Measurements from ENCODE around the gene RNF207. TPM values are rescaled to one million over a fixed set of nuclear protein-coding genes. Genes with fewer than 3 reads are reported as not detected.
A peak's percentile ranks its signal among the peaks of the same experiment; 100 is the strongest.

Gene RNF207
- total and polyA plus RNA-seq, 3 experiments from 2014 or later: 0.22 to 12.8 (median 10.8) TPM

DNA sequence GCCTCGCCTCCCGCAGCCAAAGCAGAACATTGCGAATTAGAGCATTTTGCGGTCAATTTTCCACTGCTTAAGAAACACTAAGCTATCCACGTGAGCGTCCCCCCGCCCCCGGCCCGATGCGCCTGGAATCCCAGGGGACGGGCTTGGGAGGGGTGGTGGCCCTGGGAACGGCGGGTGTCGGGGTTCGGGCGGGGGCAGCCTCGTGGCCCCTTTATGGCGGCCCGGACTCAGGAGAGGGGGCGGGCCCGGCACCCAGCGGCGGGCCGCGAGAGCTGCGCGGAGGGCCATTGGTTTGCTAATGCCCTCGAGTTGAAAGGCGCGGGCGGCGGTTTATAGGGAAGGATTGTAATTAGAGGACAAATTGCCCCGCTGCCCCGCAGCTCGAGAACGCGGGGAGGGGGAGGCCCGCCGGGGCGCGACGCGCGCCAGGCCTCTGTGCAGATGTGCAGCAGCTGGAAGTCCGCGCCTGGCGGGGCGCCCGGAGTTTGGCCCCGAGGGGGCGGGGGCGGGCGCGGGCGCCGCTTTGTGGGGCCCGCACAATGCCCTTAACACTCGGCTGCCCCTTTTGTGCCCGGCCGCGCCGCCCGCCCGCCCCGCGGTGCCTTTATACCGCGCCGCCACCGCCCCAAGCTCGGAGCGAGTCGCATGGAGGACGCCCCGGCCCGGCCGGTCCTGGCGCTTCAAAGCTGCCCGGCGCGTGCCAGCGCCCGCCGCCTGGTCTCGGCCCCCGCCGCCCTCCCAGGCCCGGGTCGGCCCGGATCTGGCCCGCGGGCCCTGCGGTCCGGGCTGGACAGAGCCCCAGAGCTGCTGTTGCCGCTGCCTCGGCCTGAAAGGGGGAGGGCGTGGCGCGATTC, 36.2 kb downstream of the RNF207 start:
- H3K4me1 ChIP-seq (ENCODE audit: insufficient read depth, low read length): peaks cover 20% of the 10 kb centered on the region
- H3K27me3 ChIP-seq (ENCODE audit: insufficient read depth, low read length, poor library complexity, severe bottlenecking): peaks cover 50% of the 10 kb centered on the region
- no peaks in the 10 kb centered on the region for H3K9me3 ChIP-seq (ENCODE audit: low read length)
- Mint-ChIP-seq H3K4me1 (peaks cover 8 to 23% (median 11%) of the 10 kb centered on the region in 3 donors), H3K27ac (no peak overlapping the region), H3K9me3 (no peaks in the 10 kb centered on the region), H3K36me3 (no peaks in the 10 kb centered on the region), H3K27me3 (peaks cover 46 to 57% of the 10 kb centered on the region in 2 donors), H3K4me3 (no peak overlapping the region)
- H3K4me3 ChIP-seq (ENCODE audit: low read length): no peak overlapping the region
- DNase-seq: no peak
- H3K27ac ChIP-seq (ENCODE audit: low read depth, low read length): no peak overlapping the region
- ChIA-PET CTCF (interaction anchor here (1.2 to 1.3 kb wide), 3 partner anchors 19 to 107 kb away, joined by 3 read pairs; no protein-coding TSS in a partner anchor), POLR2A (no interaction called here)
- H3K36me3 ChIP-seq (ENCODE audit: insufficient read depth, low read length): no peaks in the 10 kb centered on the region

DNA sequence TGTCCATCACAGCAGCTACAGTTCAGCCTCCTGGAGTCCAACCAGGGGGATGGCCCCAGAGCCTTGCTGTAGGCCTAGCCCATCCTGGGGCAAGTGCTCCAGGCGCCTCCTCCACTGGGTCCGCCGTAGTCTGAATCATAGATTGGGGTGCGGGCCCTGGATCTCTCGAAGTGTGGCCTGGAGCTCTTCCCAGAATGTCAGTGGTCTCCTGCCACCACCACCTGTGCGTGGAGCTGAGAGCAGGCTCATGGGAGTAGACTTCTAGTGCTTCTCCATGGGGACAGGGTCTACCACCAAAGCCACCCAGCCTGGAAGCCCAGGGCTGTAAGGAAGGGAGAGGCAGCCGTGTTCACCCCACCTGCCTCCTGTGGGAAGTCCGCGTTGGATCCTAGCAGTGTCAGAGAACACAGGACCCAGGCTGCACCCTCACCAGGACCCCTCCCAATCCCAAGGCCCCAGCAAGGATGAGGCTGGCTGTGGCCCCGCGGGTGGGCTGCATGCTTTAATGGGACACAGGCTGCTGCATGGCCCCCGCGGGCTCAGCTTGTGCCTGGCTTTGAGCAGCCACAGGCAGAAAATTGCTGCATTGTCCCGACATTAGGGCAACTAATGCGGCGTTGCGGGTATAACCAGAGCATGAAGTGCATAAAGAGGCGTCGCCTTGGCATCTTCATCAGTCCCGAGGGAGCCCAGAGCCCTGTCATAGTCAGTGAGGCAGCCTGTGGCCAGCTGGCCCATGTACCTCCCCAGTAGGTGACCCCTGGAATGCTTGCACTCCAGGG, 37.3 kb downstream of the RNF207 start:
- ChIA-PET CTCF (interaction anchor here (1.2 to 1.3 kb wide), 3 partner anchors 18 to 105 kb away, joined by 3 read pairs; no protein-coding TSS in a partner anchor), POLR2A (no interaction called here)
- Mint-ChIP-seq H3K4me3 (no peak overlapping the region), H3K36me3 (no peaks in the 10 kb centered on the region), H3K9me3 (no peaks in the 10 kb centered on the region), H3K27ac (no peak overlapping the region), H3K27me3 (peaks cover 53 to 67% of the 10 kb centered on the region in 2 donors), H3K4me1 (peaks cover 8 to 26% (median 11%) of the 10 kb centered on the region in 3 donors)
- Histone ChIP-seq H3K4me1 (ENCODE audit: insufficient read depth, low read length) (peaks cover 20% of the 10 kb centered on the region), H3K9me3 (ENCODE audit: low read length) (no peaks in the 10 kb centered on the region), H3K27me3 (ENCODE audit: insufficient read depth, low read length, poor library complexity, severe bottlenecking) (peaks cover 59% of the 10 kb centered on the region), H3K4me3 (ENCODE audit: low read length) (no peak overlapping the region), H3K27ac (ENCODE audit: low read depth, low read length) (no peak overlapping the region), H3K36me3 (ENCODE audit: insufficient read depth, low read length) (no peaks in the 10 kb centered on the region)
- no peak for DNase-seq

DNA sequence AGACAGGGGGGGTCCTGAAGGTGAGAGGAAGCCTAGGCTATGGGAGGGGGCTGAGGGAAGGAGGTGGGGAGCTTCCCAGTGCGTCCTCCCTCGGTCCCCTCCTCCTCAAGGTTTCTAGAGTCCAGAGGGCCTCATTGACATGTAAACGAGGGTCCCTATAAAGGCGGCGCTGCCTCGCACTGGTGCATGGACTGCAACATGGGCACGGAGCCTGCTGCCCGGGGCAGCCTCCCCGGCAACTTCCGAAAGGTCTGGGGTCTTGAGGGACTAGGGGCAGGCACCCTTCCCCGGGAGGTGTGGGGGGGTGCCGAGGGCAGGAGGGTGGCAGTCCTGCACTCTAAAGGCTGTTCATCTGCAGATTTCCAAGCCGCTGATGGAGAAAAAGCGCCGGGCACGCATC, 38.1 kb downstream of the RNF207 start, which contains the start of gene HES3:
Gene HES3 (plus strand): TSS at position 187 of the 400 bp plus-strand sequence. CDS start 187 bp downstream, at position 374.
- Mint-ChIP-seq H3K9me3 (no peaks in the 10 kb centered on the region), H3K27me3 (peaks cover 54 to 67% of the 10 kb centered on the region in 2 donors), H3K4me1 (peaks cover 8 to 26% (median 11%) of the 10 kb centered on the region in 3 donors), H3K27ac (peak within 1 kb of the TSS in 1 of 8 donors; percentile 84), H3K4me3 (peak within 1 kb of the TSS in 1 of 7 donors; percentile 66), H3K36me3 (no peaks in the 10 kb centered on the region)
- H3K36me3 ChIP-seq (ENCODE audit: insufficient read depth, low read length): no peaks in the 10 kb centered on the region
- peaks cover 20% of the 10 kb centered on the region for H3K4me1 ChIP-seq (ENCODE audit: insufficient read depth, low read length)
- DNase-seq: no peak
- peaks cover 64% of the 10 kb centered on the region for H3K27me3 ChIP-seq (ENCODE audit: insufficient read depth, low read length, poor library complexity, severe bottlenecking)
- H3K9me3 ChIP-seq (ENCODE audit: low read length): no peaks in the 10 kb centered on the region
- POLR2A ChIA-PET: no interaction called here
- no peak within 1 kb of the TSS for H3K4me3 ChIP-seq (ENCODE audit: low read length)
- CTCF ChIA-PET: interaction anchor here (1.1 kb wide), 1 partner anchor 176 kb away, joined by 3 read pairs; the partner anchor contains the start of gene HES2
- no peak within 1 kb of the TSS for H3K27ac ChIP-seq (ENCODE audit: low read depth, low read length)

DNA sequence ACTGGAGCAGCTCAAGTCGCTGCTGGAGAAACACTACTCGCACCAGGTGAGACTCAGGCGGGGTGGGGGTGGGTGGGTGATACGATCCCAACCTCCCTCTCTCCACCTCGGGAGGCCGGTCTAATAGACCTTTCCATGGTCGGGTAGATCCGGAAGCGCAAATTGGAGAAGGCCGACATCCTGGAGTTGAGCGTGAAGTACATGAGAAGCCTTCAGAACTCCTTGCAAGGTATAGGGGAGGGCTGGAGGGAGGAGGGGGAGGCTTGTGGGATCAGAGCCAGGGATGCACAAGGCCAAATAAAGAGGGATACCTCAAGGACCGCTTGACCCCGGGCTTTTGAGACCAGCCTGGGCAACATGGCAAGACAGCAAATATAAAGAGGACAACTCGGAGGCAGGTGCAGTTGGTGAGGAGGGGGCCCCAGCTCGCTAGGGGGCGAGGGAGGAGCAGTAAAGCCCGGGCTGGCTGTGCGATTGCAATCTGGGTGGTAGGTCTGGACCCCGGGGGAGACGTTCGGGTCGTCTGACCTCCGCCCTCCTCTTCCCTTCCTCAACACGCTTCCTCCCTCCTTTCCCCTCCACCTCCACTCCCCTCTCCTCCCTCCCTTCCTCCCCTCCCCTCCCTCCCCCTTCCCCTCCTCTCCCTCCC, 38.6 kb downstream of the RNF207 start:
- POLR2A ChIA-PET: no interaction called here

DNA sequence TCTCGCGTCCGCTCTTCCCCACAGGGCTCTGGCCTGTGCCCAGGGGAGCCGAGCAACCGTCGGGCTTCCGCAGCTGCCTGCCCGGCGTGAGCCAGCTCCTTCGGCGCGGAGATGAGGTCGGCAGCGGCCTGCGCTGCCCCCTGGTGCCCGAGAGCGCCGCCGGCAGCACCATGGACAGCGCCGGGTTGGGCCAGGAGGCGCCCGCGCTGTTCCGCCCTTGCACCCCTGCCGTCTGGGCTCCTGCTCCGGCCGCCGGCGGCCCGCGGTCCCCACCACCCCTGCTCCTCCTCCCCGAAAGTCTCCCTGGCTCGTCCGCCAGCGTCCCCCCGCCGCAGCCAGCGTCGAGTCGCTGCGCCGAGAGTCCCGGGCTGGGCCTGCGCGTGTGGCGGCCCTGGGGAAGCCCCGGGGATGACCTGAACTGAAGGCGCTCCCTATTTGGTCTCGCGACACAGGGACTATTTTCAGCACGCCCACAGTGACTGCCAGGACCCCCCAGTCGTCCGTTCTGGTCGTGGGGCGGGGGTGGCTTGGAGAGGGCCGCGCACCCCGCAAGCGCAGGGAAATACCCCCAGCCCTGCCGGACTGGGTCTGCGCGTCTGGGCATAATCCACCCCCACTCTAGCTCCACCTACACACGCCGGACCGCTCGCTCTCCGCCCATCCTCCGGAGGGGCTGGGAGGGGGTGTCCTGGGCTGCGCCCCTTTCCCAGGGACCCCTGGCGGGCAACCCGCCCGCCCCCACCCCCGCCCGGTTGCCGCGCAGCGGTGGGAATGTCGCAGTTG, 39.4 kb downstream of the RNF207 start:
- H3K27me3 ChIP-seq (ENCODE audit: insufficient read depth, low read length, poor library complexity, severe bottlenecking): peaks cover 62% of the 10 kb centered on the region
- H3K27ac ChIP-seq (ENCODE audit: low read depth, low read length): no peak overlapping the region
- CTCF ChIA-PET: interaction anchor here (0.6 to 4.8 kb wide), 17 partner anchors 9 to 735 kb away, joined by 3 to 63 read pairs (median 4); partner anchors contain the start of genes HES2, ICMT and KCNAB2
- POLR2A ChIA-PET: no interaction called here
- H3K36me3 ChIP-seq (ENCODE audit: insufficient read depth, low read length): no peaks in the 10 kb centered on the region
- DNase-seq: peak; percentile 70 to 85 (median 72)
- H3K27me3 Mint-ChIP-seq: peaks cover 49 to 61% of the 10 kb centered on the region in 2 donors
- no peaks in the 10 kb centered on the region for H3K36me3 Mint-ChIP-seq
- H3K9me3 Mint-ChIP-seq: no peaks in the 10 kb centered on the region
- H3K4me1 Mint-ChIP-seq: peaks cover 8 to 29% (median 11%) of the 10 kb centered on the region in 3 donors
- H3K4me3 ChIP-seq (ENCODE audit: low read length): peak overlapping the region; percentile 19
- peaks cover 20% of the 10 kb centered on the region for H3K4me1 ChIP-seq (ENCODE audit: insufficient read depth, low read length)
- H3K9me3 ChIP-seq (ENCODE audit: low read length): no peaks in the 10 kb centered on the region
- no peak overlapping the region for H3K4me3 Mint-ChIP-seq
- H3K27ac Mint-ChIP-seq: no peak overlapping the region

More for the DNA sequence above, 38.6 kb downstream of the RNF207 start:
- Mint-ChIP-seq H3K9me3 (no peaks in the 10 kb centered on the region), H3K27ac (peak overlapping the region in 1 of 8 donors; percentile 84), H3K4me3 (peak overlapping the region in 1 of 7 donors; percentile 66), H3K36me3 (no peaks in the 10 kb centered on the region), H3K27me3 (peaks cover 51 to 62% of the 10 kb centered on the region in 2 donors), H3K4me1 (peaks cover 8 to 26% (median 11%) of the 10 kb centered on the region in 3 donors)
- H3K4me3 ChIP-seq (ENCODE audit: low read length): no peak overlapping the region
- H3K36me3 ChIP-seq (ENCODE audit: insufficient read depth, low read length): no peaks in the 10 kb centered on the region
- no peaks in the 10 kb centered on the region for H3K9me3 ChIP-seq (ENCODE audit: low read length)
- H3K27me3 ChIP-seq (ENCODE audit: insufficient read depth, low read length, poor library complexity, severe bottlenecking): peaks cover 60% of the 10 kb centered on the region
- DNase-seq: no peak
- H3K4me1 ChIP-seq (ENCODE audit: insufficient read depth, low read length): peaks cover 20% of the 10 kb centered on the region
- CTCF ChIA-PET: interaction anchor here (0.6 to 4.8 kb wide), 12 partner anchors 8 to 734 kb away, joined by 3 to 63 read pairs (median 3); partner anchors contain the start of genes HES2, ICMT and KCNAB2
- no peak overlapping the region for H3K27ac ChIP-seq (ENCODE audit: low read depth, low read length)

DNA sequence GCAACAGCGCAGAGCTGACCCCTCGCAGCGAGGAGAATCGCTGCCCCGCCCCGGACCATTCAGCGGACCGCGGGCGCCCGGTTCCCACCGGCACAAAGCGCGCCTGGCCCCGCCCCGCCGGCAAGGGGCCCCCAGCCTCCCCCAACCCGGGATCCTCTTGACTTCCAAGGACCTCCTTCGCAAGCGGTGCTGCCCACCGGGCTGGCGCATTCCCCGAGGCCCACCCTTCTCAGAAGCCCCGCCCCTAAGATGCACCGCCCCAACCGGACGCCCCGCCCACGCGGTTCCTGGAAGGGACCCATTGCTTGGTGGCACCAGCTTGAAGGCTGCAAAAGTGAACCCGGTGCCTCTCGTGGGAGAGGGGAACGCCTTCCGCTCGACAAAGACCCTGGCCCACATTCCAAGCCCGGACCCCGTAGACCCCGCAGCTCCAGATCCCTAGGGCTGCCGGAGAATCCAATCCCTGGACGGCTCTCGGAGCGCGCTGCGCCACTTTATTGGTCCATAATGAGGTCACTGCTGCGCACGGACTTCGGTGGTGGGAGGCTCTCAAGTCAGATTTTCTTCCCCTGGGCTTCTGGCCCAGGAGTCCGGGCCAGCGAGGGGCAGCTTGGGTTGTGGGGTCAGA, 40.1 kb downstream of the RNF207 start:
- POLR2A ChIA-PET: no interaction called here
- Mint-ChIP-seq H3K27ac (no peak overlapping the region), H3K4me1 (peaks cover 8 to 29% (median 11%) of the 10 kb centered on the region in 3 donors), H3K4me3 (peak overlapping the region in 3 of 7 donors; percentile 57 to 85 (median 61)), H3K27me3 (peaks cover 47 to 64% of the 10 kb centered on the region in 2 donors), H3K9me3 (no peaks in the 10 kb centered on the region), H3K36me3 (no peaks in the 10 kb centered on the region)
- H3K9me3 ChIP-seq (ENCODE audit: low read length): no peaks in the 10 kb centered on the region
- H3K36me3 ChIP-seq (ENCODE audit: insufficient read depth, low read length): no peaks in the 10 kb centered on the region
- CTCF ChIA-PET: interaction anchor here (0.6 to 4.8 kb wide), 30 partner anchors 9 to 732 kb away, joined by 3 to 63 read pairs (median 5); partner anchors contain the start of genes DNAJC11, GPR153 and ICMT
- no peak overlapping the region for H3K27ac ChIP-seq (ENCODE audit: low read depth, low read length)
- DNase-seq: peak; percentile 12 to 65 (median 34)
- H3K27me3 ChIP-seq (ENCODE audit: insufficient read depth, low read length, poor library complexity, severe bottlenecking): peaks cover 56% of the 10 kb centered on the region
- H3K4me1 ChIP-seq (ENCODE audit: insufficient read depth, low read length): peaks cover 20% of the 10 kb centered on the region
- no peak overlapping the region for H3K4me3 ChIP-seq (ENCODE audit: low read length)
